GM18873 (cell line): ENCODE measurements around the gene NFIB.

Experiments
- ATAC-seq: cut with Tn5 transposase; IDR thresholded peaks from one replicate; pipeline ENCODE4 v1.9.1; 2021; ENCODE audit warnings: mild to moderate bottlenecking, moderate library complexity, moderate number of reproducible peaks; ENCODE audit not compliant: unreplicated experiment, low FRiP score

The NFIB gene

DNA sequence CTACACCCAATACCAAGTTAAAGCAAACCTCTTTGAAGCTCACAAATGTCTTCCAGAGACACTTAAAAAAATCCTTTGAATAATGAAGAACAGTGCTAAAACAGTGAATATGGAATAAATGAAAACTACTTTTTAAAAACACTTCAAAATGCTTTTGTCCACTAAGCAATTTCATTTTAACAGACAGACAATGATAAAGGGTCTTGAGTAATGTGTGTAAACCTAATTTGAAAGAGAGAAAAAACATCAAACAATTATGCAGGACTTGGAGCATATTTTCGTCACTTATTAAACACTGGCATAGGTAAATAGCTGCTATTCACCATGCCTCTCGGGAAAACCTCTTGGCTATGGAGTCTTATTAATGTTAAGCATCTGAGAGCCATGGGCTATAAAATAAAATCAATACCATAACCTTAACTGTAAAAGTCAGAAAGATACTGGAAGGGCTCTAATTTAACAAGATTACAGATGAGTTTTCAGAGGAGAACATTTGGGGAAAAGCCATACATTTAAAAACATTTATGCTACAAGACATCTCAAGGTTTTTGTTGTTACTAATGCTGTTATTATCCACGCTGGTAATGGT lies 177.8 kb downstream of the NFIB start:
- ATAC-seq: no peak

DNA sequence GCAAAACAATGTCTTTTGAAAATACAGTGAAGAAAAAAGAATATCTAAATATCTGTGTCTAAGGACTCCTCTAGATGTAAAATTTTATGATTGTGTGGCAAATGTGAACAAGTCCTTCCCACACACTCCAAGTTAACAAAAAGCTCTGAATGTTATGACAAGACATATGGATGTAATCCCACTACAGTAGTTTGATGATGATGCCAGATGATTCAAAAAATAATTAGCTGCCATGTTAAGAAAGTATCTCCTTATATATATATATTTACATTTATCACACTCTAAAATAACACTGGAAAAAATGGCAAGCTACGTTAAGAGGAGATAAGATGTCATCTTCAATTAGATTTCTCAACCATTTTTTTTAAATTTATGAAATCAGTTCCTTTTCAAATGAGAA lies 178.5 kb downstream of the NFIB start:
- no peak for ATAC-seq

DNA sequence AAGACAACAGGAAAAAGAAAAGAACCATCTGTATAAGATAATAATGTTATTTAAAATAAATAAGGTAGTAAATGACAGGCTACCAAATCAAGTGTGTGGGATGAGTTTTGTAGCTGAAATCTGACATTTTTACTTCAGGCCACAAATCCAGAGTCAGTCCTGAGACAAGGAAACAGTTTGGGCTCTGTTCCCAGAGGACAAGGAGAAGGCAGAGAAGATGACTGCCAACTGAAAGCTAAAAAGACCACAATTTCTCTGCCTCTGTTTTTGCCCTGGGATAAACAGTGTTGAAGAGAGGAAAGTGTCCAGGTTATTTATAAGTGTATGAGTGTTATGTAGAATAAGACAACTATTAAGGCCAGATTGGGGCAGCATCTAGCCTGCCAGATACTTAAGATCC lies 180.5 kb downstream of the NFIB start:
- ATAC-seq: no peak

DNA sequence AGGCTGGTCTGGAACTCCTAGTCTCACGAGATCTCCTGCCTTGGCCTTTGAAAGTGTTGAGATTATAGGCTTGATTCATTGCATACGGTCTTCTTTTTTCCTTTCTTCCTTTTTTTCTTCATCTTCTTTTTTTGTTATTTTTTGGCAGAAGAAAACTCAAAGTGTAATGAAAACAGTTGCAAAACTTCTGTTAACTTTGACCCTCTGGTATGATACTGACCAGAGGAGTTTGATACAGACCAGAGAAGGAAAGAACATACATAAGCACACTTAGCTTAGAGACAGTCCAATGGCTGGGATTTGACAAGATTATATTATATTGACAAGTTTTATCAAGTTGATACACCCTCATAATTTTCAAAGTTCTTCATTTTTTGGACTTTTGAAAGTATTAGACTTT lies 181.2 kb downstream of the NFIB start:
- ATAC-seq: no peak

DNA sequence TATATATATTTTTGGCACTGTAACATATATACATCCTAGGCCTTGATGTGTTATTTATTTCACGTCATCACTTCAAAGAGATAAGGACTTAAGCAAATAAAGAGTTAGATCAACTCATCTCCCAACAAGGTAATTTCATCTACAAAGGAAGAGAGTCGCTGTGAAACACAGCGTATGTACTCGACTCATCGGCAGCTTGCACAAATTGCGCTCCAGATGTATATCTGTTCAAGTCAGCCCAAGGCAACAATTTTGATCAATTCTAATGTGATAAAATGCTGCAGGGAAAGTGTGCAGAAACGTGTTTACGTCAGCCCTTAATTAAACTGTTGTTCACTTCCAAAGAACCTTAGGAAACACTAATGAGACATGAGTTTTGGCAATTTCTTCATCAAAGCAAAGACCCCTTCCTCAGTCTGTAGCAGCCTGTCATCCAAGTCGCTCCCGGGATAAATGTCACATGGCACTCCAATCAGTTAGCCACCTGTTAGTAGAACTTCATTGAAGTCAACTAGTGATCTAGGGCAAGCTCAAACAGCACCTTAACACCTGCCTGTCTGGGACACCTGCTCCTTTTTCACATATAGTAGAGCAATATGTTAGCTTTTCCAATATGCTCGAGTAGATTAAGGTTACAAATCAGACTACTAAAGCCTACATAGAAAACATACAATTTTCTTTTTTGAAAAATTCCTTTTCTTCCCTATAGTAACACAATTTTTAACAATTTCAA lies 182.4 kb downstream of the NFIB start:
- no peak for ATAC-seq

DNA sequence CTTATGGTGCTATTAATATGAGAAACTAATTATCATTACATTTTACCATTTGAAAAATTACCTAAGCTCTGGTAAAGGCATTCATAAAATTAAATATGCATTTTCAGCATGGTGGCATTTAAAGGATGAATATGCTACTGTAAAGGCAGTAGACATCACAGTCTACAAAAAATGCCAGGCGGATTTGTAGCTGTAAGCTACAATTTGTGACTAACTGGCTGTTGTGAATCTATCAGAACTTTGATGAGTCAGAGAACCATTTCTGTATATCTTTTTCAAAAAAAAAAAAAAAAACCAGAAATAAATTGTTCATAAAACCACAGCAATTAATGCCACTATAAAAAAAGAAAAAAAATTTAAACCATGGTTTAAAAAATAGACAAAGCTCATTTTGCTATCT lies 186.3 kb downstream of the NFIB start:
- ATAC-seq: no peak

- ATAC-seq: no peak
Measured at GRCh38 chr9:14119694-14120514, 194.0 kb downstream of the NFIB start.

DNA sequence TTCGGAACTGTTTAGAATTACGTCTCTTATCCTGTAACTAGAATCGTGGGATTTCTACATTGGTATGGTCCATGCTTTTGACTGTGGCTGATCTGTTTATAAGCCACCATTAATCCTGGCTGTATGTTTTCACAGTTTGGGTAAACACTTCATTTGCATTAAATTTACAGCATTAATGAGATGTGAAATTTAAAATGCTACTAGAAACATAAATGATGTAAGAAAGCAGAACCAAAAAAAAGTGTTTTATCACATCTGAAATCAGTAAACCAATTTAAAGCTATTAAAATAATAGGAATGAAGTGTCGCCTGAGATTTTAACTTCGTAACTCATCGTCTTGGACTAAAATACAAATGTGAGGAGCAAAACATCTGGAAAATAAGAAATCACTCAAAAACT lies 201.7 kb downstream of the NFIB start:
- no peak for ATAC-seq

GRCh38 chr9:14111696-14112095 lies 202.2 kb downstream of the NFIB start:
- ATAC-seq: no peak

DNA sequence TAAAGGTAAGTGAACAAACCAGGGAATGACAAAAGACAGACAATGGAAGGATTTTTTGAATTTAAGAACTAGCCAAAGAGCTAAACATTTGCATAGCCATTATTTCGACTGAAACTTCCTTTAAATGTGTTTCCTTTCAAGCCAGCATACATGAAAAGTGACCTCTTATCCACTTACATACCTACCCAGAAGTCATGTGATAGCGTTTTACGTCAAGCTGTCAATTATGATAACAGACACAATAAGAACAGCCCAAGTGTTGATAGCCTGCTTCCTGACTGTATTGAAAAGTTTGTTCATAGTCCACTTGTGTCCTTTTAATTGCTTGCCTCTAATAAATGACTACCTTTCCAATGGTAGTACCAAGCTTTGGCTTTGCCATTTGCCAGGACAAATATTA lies 206.0 kb downstream of the NFIB start:
- ATAC-seq: no peak

DNA sequence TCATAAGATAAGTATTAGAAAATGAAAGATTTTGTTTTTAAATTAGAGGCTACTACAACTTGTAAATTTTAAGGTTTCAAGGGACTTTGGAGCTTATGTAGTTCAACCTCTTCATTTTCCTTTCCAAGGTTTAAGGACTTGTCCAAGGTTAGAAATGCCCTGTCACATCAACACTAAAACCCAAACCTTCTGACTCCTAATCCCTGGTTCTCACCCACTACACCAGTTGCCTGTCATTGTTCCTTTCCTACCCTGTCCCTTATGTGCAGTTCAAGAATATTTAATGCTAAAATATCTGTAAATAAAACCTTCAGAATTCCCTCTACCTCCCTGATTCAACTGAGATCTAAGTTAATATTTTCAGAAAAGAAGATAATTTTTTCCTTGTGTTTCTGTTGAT lies 206.4 kb downstream of the NFIB start:
- no peak for ATAC-seq

GRCh38 chr9:14106699-14107098 lies 207.2 kb downstream of the NFIB start:
- no peak for ATAC-seq

DNA sequence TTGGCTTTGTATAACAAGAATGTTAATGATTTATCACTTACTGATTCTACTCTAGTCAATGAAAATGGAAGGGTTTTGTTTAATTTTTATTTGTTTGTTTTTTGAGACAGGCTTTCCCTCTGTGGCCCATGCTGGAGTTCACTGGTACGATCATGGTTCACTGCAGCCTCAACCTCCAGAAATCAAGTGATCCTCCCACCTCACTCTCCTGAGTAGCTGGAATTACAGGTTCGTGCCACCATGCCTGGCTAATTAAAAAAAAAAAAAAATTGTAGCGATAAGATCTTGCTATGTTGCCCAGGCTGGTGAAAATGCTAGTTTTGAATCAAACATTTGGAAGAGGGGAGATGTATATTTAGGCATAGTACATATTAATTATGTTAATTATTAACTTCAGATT lies 209.4 kb downstream of the NFIB start:
- ATAC-seq: no peak

GRCh38 chr9:14103115-14103514 lies 210.8 kb downstream of the NFIB start:
- no peak for ATAC-seq

DNA sequence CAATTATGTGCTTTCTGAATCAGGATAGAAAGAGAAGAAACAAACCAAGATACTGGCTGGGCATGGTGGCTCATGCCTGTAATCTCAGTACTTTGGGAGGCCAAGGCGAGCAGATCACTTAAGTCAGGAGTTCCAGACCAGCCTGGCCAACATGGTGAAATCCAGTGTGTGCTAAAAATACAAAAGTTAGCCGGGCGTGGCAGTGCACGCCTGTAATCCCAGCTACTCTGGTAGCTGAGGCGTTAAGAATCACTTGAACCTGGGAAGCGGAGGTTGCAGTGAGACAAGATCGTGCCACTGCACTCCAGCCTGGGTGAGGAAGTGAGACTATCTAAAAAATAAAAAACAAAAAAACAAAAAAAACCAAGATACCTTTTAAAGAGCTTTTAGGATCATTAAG lies 214.2 kb downstream of the NFIB start:
- no peak for ATAC-seq

- ATAC-seq: no peak
Measured at GRCh38 chr9:14098486-14099180, 215.3 kb downstream of the NFIB start.

DNA sequence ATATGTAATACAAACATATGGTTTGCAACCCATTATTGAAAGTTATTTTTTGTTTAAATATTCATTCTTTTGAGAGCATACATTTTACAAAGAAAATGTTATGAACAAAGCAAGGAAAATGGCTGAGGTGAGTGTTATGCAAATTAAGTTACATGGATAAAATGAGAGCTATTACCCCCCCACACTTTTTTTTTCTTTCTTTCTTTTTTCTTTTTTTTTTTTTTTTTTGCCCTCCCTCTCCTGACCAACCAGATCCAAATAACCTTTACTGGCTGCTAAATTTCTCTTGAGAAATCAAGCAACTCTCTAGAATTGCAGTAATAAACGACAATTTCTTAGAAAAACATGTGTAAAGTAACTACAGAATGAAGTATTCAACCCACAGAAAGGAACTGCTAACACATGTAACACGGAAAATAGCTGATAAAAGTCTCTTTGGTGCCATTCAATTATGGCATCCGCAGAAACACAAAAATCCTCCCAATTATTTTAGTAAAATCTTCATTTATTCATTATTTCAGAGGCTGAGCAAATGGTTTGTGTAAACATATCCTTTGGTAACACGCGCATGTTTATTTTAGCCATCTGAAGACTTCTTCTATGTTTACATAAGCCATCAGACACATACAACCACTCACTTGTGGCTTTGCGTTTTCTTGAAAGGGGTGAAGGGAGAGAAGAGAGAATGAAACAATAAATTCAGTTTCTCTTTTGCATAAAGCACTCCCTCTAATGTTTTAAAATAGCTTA lies 216.1 kb downstream of the NFIB start:
- ATAC-seq: no peak

- ATAC-seq: no peak
Measured at GRCh38 chr9:14097215-14097614, 216.7 kb downstream of the NFIB start.

DNA sequence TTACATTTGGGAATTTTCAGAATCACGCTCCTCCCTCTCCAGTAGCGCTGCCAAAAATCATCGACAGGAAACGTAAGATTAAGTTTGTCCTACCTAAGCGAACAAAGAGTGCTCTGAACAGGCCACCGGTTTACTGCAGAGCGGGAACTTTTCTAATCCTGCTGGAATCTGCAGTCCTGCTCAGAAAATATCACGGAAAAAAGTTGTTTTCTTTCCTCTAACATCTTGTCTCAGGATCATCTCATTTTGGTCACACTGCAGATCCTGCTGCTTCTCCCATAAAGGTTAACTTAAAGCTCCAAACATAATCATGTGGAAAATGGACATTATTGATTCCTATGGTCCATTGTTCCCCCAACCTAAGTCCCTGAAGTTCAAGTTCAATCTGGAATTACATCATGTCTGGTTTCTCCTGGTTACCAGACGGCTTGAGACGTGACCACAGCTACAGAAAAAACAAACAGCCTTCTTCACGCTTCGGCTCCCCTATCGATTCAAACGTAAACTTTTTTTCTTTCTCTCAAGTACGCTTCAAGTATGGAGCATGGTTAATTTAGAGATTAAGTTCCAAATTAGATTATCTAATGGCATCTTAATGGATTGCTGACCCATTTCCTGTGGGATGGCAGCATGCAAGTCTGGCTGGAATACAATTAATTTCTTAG lies 217.6 kb downstream of the NFIB start:
- ATAC-seq: no peak

- ATAC-seq: no peak
Measured at GRCh38 chr9:14095277-14095676, 218.7 kb downstream of the NFIB start.
